HG03457 (cell line): ENCODE measurements around the gene SUPT20HL2.
A peak's percentile ranks its signal among the peaks of the same experiment; 100 is the strongest.
"Not testable (repeated sequence)": the region's sequence is repeated elsewhere in the genome, so short reads cannot be mapped to it uniquely, and the experiment has no call there.

Experiments
- ATAC-seq: cut with Tn5 transposase; IDR thresholded peaks from one replicate; pipeline ENCODE4 v1.9.1; 2021; ENCODE audit warnings: moderate number of reproducible peaks; ENCODE audit not compliant: unreplicated experiment

SUPT20HL2 gene

DNA sequence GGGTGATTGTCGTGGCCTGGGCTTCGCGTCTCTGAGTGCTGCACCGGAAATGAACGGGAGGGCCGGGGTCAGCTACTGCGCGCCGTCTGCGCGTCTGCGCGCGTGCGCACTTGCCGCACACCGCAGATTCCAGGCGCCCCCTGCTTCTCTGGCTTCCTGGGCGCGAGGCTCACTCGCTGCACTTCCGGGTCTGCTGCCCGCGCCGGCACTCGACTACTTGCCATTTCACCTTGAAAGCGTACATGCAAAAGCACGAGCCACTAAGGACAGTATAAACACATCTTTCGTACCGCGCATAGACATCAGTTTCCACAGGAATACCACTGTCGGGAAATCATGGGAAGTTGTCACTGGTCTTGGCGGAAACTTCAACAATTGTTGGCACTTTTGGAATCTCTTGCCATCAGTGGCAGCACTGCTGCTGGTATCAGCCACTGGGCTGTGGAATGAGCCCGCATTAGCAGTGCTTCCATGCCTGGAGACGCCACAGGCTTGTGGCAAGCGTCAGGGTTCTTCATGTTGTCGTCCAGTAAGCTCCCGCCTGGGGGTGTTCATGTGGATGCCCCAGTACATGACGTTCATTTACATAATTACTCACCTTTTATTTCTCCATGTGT lies at the start of gene SUPT20HL2:
SUPT20HL2 (minus strand) TSS at position 51 of the 617 bp plus-strand sequence. CDS start 754 bp downstream, outside the sequence.
- no peak for ATAC-seq

GRCh38 chrX:24362089-24362745 lies 48.3 kb upstream of the SUPT20HL2 start:
- not testable (repeated sequence) for ATAC-seq

DNA sequence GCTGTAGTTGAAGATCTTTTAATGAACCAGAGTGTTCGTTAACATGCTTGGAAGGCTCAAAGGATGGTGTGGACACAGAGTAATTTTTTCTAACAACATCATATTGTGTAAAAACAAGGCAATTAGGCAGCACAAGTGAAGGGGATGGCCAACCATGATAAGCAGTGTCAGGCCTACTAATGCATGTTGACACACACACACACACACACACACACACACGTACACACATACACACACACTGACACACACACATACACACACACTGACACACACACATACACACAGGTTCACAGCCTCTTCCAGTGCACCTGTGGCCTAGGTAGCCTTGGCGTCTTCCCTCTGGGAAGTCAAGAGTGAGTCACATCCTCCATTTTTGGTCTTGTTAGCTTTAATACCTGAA lies 46.4 kb upstream of the SUPT20HL2 start, which contains the start of gene SUPT20HL1:
SUPT20HL1 (plus strand) TSS at position 368 of the 400 bp plus-strand sequence. CDS start 2,122 bp downstream, outside the sequence.
- no peak for ATAC-seq

GRCh38 chrX:24357106-24357505 lies 43.2 kb upstream of the SUPT20HL2 start:
- ATAC-seq = no peak

- ATAC-seq = no peak
Observed at GRCh38 chrX:24355095-24355494, 41.2 kb upstream of the SUPT20HL2 start.

GRCh38 chrX:24350217-24350616 lies 36.3 kb upstream of the SUPT20HL2 start:
- no peak for ATAC-seq

- no peak for ATAC-seq
Observed at GRCh38 chrX:24347881-24348280, 34.0 kb upstream of the SUPT20HL2 start.

DNA sequence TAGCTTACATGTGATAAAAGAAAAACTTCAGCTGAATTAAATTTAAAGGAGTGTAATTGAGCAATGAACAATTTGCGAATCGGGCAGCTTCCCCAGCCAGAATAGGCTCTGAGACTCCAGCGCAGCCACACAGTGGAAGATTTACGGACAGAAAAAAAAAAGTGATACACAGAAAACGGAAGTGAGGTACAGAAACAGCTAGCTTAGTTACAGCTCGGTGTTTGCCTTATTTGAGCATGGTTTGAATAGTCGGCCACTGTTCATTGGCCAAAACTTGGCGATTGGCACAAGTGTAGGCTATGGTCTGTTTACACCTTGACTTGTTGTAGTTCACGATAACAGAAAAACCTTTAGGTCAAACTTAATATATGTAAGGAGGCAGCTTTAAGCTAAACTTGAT lies 29.9 kb upstream of the SUPT20HL2 start:
- peak; percentile 72 for ATAC-seq

GRCh38 chrX:24341795-24342194 lies 27.9 kb upstream of the SUPT20HL2 start:
- no peak for ATAC-seq

DNA sequence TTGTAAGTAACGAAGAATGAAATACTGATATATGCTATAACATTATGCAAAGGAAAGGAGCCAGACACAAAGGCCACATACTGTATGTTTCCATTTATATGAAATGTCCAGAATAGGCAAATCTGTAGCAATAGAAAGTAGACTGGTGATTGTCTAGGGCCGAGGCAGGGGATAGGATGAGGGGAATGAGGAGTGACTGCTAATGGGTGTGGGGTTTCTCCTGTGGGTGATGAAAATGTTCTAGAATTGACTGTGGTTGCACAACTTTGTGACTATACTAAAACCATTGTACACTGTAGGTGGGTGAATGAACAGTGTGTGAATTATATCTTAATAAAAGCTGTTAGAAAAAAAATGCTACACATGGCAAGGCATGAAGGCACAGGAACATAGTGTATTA lies 26.6 kb upstream of the SUPT20HL2 start:
- ATAC-seq = no peak

- ATAC-seq = no peak
Observed at GRCh38 chrX:24339911-24340310, 26.0 kb upstream of the SUPT20HL2 start.

- no peak for ATAC-seq
Observed at GRCh38 chrX:24335871-24336270, 22.0 kb upstream of the SUPT20HL2 start.

DNA sequence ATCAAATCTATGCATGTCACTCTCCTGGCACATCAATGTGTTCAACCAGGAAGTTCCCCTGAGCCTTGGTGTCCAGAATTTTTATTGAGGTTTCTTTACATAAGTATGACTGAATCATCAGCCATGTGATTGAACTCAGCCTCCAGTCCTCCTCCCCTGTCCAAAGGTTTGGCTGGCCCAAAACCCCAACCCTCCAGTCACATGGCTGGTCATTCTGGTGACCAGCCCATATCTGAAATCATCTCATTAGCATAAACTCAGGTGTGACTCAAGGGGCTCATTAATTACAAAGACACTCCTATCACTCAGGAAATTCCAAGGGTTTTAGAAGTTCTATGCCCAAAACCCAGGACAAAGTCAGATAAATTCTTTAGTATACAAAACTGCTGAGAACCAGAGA lies 20.6 kb upstream of the SUPT20HL2 start:
- ATAC-seq = no peak

- ATAC-seq = no peak
Observed at GRCh38 chrX:24333371-24333770, 19.5 kb upstream of the SUPT20HL2 start.

- no peak for ATAC-seq
Observed at GRCh38 chrX:24332878-24333277, 19.0 kb upstream of the SUPT20HL2 start.

DNA sequence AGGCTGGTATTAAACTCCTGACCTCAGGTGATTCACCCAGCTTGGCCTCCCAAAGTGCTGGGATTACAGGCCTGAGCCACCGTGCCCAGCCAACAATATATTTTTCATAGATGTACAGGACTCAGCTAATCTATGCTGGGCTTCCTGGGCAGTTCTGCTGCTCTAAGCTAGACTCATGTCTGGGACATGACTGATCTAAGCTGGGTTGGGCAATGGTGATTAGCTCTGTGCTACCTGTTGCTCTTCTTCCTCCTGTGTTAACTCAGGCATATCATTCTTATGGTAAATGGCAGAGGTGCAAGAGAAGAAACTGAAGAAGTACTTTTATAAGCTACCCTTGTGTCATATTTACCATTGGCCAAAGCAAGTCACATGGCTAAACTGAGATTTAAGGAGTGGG lies 11.4 kb upstream of the SUPT20HL2 start:
- ATAC-seq = no peak

DNA sequence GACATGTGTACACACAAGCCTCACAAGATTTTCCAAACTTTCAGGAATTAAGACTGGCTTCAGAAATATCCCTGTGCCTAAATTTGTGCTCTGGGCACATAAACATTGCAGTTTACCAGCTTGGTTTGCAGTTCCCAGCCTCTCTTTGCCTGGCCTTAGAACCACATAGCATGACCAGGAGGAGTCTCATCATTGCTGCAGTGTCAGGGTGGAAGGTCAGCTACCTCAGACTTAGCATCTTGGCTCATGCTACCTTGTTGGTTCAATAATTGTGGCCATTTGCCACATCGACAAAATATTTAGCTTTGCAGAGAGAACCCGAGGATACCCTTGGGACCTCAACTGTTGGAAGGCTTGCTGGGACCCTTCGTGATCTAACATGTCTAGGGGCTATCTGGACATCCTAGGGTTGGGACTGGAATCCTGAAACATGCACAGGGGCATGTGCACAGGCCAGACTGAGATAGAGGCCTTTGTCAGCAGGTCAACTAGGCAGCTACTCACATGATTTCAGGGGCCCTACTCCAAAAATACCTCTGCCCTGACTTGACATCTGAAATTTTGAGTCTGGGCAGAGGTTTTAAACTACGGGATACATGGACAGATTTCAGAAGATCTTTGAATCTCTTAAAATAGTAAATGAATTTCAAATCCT lies 8.0 kb upstream of the SUPT20HL2 start:
- no peak for ATAC-seq

DNA sequence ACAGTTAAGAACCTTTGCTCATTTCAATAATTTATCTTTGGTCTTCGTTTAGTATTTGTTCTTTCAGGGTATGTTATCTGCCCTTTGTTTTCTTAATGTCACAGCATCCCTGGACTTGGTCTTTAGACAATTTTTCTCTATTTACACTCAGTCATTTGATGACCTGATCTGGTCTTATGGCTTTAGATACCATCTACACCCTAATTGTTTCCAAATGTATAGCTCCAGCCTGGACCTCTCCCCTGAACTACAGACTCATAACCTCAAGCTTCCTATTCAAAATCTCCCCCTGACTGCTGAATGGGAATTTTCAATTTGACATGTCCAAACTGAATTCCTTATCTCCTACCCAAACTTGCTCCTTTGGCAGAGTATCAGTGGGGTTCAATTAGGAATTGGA lies 3.7 kb upstream of the SUPT20HL2 start:
- no peak for ATAC-seq

- ATAC-seq = no peak
Observed at GRCh38 chrX:24316111-24316510, 2.2 kb upstream of the SUPT20HL2 start.

DNA sequence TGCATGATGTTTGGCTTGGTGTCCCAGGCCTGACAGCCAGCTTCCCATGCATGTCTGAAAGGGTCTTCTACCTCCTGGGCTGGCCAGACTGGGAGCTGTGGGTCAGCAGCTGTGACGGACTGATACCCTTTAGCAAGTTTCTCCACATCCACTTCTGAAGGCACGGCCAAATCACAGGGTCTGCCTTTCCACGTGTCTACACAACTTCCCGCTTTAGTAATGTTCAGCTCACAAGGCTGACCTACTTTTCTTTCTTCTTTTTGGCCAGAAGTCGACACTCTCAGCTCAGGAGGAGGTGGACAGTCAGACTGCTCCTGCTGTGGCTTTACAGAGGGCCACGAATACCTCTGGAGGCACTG lies 1.6 kb downstream of the SUPT20HL2 start:
- ATAC-seq = not testable (repeated sequence)

DNA sequence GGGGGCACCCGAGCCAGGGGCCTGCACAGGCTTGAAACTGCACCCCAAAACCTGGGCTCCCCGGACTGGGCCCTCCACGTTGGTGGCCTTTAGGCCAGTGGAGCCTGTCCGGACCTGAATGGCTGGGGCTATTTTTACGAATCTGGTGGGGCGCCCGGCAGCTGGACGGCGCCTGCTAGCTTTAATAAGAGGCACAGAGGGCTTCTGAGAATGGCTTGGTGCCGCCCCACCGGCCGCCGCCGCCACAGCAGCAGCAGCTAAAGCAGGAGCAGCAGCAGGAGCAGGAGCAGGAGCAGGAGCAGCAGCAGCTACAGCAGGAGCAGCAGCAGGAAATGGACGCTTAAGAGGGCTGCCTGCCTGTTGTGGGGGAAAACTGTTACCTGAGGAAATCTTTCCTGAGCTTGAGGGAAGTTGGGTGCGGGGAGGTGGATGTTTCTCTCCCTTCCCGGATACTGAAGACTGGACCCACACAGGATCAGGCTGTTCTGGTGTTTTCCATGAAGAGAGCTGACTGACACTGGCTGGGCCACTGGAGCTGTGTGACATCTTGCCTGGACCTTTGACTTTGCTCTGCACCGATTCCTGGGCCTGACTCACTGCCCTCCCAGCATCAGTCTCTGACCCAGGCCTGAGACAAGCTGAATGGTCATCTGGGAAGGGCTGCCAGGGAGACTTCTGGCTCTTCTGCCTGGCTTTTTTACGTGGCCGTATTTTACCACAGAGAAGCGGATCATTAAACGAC lies 2.2 kb downstream of the SUPT20HL2 start:
- ATAC-seq = not testable (repeated sequence)
